Measurements from ENCODE around the gene PPP2R1A.

The PPP2R1A gene

DNA sequence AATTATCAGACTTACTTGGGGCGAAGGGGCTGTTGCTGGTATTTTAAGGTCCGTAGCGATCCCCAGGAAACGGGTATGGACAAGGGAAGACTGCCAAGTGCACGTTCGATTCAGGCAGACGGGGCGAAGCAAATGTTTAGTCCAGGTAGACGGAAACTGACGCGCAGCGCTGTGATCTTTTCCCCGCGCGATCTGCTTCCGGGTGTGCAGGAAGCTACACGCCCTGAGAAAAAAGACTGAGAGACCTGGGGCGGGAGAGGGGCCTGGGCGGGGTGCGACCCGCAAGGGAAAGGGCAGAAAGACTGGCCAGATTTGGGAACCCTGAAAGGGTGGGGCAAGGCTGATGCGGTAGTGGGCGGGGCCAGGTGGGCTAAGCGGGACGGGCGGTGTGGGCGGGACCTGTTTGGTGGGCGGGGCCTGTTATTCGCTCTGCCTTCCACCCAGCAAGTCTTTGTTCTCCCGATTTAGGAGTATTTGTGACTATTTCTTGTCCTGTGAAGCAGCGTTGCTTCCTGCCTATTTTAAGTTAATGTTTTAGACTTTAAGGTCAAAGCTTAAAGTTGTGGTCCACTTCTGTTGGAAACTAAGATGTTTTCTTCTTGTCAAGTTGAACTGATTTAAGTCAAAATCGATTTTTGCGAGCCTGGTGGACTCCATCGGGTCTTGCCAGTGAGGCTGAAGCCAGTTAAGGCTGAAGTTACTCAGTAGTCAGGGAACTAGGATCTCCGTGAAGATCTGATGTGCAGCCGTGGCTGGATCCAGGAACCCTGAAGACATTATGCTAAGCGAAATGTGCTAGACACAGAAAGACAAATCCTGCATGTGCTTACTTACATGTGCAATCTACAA, 18.3 kb upstream of the PPP2R1A start, which contains the start of gene ZNF836:
ZNF836 (minus strand) TSS at position 301 of the 849 bp plus-strand sequence. CDS start 3,549 bp downstream, outside the sequence.
- peak; percentile 84 for DNase-seq (ENCODE audit: low spot score)
- TF ChIP-seq CTCF (IDR thresholded peaks at IDR 0.05; ENCODE audit: extremely low read depth, missing control alignments): no peak

- no peak for DNase-seq (ENCODE audit: low spot score)
- TF ChIP-seq CTCF (IDR thresholded peaks at IDR 0.05; ENCODE audit: extremely low read depth, missing control alignments): no peak
These were observed 17.5 kb upstream of the PPP2R1A start for GRCh38 chr19:52172347-52172746.

GRCh38 chr19:52176574-52176973, 13.3 kb upstream of the PPP2R1A start:
- TF ChIP-seq CTCF (IDR thresholded peaks at IDR 0.05; ENCODE audit: extremely low read depth, missing control alignments): no peak
- no peak for DNase-seq (ENCODE audit: low spot score)

- TF ChIP-seq CTCF (IDR thresholded peaks at IDR 0.05; ENCODE audit: extremely low read depth, missing control alignments): no peak
These were observed 2.4 kb upstream of the PPP2R1A start for GRCh38 chr19:52187407-52187806.

DNA sequence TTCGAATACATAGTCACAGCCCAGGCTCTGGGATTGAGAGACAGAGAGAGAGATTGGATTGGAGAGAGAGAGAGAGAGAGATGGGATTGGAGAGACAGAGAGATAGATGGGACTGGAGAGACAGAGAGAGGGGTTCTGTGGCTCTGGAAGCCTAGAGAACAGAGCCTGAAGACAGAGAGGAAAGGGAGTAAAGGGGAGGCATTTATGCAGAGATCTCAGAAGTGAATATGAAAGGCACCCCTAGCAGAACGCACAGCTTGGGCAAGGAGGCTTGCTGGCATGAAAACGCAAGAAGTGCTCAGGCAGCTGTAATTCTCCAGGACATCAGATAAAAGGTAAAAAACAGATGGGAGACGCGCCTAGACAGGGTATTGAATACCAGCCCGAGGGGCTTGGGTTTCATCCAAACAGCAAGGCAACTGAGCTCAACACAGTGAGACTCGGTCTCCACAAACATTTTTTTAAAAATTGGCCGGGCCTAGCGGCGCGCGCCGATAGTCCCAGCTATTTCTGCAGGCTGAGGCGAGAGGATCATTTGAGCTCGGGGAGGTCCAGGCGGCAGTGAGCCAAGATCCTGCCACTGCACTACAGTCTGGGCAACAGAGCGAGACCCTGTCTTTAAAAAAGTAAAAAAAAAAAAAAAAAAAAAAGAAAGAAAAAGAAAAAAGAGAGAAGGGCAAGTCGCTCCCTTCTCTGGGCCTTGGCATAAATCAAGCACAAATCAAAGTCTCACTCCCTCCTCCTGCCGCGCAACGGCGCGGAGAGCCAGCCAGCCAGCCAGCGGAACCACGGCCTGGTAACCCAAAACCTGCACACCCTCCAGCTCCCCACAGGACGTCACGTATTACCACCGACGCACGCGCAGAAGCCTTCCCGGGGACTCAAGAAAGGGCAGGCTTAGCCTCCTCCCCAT, 774 bp upstream of the PPP2R1A start:
- no peak for TF ChIP-seq CTCF (IDR thresholded peaks at IDR 0.05; ENCODE audit: extremely low read depth, missing control alignments)
- no peak for DNase-seq (ENCODE audit: low spot score)

More at GRCh38 chr19:52187407-52187806, 2.4 kb upstream of the PPP2R1A start:
- DNase-seq (ENCODE audit: low spot score): no peak

GRCh38 chr19:52190487-52191293, 838 bp downstream of the PPP2R1A start:
- DNase-seq (ENCODE audit: low spot score): no peak
- TF ChIP-seq CTCF (IDR thresholded peaks at IDR 0.05; ENCODE audit: extremely low read depth, missing control alignments): no peak

All from GM20000 (cell line).